G401.6 (cell line): ENCODE results near the gene IGFLR1.
"Not testable (repeated sequence)": the region's sequence is repeated elsewhere in the genome, so short reads cannot be mapped to it uniquely, and the experiment has no call there.

Experiments used
- FAIRE-seq: peaks from 2 replicates; lab custom pipeline; 2012; peaks lifted over from hg19 to GRCh38; lab: Jason Lieb, UNC

IGFLR1 gene

DNA sequence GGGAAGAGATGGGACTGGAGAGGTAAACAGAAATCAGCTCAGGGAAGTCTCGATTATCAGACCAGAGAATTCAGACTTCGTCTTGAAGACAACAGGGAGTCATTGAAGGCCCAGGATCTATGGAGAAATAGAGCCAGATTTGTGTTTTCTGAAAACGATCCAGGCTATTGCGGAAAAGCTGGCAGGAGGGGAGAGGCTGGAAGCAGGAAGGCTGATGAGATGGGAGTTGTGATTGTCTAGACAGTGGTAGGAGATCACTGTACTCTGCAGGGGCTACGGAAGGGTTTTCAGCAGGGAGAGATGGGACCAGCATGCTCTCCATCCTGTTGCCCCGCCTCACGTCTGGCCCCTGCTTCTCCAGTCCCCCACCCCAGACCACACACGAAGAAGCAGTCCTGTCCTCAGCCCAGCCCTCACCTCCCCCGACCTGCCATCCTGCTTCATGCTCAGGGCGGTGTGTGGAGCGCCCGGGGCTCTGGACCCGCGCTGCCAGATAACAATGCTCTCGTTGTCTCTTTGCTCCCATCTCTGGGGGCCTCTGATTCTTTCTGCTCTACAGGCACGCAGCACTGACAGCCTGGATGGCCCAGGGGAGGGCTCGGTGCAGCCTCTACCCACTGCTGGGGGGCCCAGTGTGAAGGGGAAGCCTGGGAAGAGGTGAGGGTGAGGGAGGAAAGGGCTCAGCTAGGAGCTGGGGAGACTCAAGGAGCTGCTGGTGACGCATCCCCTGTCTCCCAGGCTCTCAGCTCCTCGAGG, 35.0 kb upstream of the IGFLR1 start:
- FAIRE-seq = no peak

DNA sequence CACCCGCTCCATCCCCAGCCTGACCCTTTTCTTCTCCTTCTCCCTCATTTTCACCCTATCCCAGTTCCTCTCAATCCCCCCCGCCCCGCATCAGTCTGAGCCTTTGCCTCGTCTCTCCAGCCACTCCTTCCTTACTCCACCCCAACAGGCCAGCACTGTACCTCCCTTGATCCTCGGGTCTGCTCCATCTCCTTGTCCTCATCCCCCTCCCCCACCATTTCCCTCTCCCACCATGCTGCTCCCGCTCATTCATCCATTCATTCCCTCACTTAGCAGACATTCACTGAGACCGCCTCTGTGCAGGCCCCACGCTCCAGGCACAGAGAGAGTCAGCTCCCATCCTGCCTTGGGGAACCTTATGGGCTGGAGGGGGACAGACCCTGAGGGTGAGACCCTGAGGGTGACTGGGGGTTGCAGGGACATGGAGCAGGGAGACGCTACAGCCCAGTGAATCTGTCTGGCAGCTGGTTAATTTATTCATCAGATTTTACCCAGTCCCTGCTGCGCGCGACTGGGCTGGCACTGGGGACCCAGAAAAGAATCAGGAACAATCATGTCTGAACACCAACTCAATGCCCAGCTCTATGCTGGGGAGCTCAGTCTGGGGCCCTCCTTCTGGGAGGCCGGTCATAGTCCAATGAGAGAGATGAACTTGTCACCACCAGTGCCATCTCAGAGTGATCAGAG, 34.0 kb upstream of the IGFLR1 start:
- FAIRE-seq = no peak

DNA sequence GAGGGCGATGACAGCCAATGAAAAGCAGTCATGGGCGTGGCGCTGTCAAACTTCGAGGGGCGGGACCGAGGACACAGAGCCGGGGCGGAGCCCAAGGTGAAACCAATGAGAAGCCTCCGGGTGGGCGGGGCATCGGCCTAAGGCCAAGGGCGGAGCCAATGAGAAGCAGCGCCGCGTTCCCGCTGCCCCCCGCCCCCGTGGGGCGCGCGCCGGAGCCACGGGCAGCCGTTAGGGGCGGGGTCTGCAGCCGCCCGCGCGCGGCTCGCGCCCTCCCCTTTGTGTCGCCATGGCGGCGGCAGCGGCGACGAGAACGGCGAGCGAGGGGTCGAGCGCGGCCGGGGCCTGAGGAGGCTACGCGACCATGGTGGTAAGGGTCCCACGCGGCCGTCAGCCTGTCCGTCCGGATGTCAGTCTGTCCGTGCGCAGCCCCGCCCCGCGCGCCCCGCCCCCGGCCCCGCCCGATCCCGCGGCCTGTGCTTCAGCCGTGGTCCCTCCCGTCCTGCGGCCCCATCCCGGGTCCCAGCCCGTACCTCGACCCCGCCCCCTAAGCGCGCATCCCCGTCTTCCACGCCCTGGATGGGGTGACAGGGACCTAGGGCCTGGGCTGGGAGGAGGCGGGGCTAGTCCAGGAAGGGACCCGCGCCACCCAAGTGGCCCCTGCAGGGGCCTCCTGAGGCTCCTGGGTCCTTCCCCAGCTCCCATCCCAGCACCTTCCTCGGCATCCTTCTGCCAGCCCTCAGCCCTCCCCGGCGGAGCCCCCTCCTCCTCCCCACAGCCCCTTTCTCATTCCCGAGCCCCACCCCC, 33.2 kb upstream of the IGFLR1 start, which contains the start of gene ARHGAP33:
Gene ARHGAP33, plus strand, starts transcription at position 267 of the 804 bp plus-strand sequence. Its CDS starts 95 bp downstream, at position 362.
- peak; percentile 96 for FAIRE-seq

DNA sequence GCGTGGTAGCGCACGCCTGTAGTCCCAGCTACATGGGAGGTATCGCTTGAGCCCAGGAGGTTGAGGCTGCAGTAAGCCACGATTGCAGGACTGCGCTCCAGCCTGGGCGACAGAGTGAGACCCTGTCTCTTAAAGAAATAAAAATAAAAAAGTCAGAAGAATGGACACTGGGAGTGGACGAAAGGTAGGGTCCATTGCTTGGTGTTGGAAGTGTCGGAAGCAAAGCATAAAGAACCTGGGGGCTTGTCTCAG, 32.7 kb upstream of the IGFLR1 start:
- no peak for FAIRE-seq

- no peak for FAIRE-seq
Observed at GRCh38 chr19:35774274-35775045, 32.2 kb upstream of the IGFLR1 start.

- FAIRE-seq = no peak
Observed at GRCh38 chr19:35773020-35773806, 31.0 kb upstream of the IGFLR1 start.

GRCh38 chr19:35772362-35772761, 30.1 kb upstream of the IGFLR1 start:
- FAIRE-seq = not testable (repeated sequence)

DNA sequence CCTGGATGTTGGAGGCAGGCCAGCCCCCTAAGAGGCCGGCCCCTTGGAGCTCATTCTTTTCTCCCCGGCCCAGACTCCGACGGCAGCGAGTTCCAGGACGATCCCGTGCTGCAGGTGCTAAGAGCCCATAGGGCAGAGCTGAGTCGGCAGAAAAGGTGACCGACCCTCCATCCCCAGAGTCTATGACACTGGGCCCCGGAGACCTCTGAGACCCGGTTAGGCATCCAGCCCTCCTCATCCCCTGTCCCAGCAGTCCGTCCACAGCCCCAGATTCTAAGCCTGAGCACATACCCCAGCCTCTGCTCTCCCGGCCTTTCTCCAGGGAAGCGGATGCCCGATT, 25.8 kb upstream of the IGFLR1 start:
- FAIRE-seq = no peak

DNA sequence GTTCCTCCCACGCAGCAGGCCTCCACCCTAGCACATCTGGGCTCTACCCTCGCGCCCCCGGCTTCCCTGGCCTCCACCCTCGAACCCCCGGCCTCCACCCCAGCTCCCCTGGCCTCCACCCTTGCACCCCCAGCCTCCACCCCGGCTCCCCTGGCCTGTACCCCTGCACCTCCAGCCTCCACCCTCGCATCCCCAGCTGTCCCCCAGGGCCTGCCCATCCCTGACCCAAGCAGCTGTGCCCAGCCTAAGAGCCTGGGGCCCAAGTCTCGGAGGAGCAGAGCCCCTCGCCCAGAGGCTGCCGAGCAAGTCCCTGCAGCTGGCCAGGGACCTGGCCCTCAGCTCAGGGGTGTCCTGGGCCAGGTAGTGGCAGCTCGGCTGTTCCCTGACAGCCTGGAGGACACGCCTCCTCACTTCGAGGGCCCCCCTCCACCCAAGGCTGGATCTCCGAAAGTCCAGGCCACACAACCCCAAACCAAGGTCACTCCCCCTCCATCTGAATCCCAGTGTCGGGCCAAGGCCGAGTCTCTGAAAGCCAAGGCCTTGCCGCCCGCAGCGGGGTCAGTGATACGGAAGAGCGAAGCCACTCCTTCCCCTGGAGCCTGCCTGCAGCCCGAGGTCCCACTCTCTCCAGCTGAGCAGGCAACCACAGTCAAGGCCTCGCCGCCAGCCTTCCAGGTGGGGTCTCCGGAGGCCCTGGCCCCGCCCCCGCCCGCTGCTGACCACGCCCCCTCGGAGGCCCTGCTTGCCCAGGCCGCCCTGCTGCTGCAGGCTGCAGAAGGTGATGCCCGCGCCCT, 25.2 kb upstream of the IGFLR1 start:
- no peak for FAIRE-seq

DNA sequence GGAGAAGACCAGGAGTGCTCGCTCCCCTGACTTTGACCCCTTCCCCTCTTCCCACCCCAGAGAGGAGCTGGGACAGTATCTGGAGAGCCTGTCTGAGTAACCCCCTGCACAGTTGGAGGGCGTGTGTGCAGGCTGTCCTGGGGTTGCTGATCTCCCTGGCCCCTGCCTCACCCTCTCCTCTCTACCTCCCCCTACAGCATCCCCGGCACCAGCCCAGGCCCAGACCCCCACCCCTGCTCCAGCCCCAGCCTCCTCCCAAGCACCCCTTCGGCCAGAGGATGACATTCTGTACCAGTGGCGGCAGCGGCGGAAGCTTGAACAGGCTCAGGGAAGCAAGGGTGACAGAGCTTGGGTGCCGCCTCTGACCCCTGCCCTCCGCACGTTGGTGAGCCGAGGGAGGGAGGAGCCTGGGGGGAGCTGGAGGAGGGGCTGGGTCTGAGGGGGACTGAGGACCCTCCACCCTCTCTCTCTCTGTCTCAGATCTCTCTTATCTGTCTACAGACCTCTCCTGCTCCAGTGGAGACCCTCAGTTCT, 24.4 kb upstream of the IGFLR1 start:
- FAIRE-seq = no peak

- no peak for FAIRE-seq
Observed at GRCh38 chr19:35764432-35765315, 22.4 kb upstream of the IGFLR1 start.

DNA sequence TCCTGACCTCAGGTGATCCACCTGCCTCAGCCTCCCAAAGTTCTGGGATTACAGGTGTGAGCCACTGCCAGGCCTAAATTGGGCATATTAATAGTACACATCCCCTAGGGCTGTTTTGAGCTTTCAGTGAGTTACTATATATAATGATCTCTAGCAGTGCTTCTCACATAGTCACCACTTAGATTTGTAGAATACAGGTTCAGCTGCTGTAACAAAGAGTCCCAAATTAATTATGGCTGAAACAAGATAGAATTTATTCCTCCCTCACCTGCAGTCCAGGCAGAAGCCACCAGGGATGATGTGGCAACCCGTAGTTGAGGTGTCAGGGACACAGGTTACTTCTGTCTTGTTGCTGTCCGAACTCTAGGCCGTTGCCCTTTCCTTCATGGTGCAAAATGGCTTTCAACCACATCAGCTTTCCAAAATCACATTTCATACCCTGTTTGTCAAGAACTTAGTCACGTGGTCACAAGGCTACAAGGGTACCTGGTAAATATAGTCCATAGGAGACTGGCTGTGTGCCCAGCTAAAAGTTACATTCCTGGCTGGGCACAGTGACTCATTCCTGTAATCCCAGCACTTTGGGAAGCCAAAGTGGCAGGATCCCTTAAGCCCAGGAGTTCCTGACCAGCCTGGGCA, 18.6 kb upstream of the IGFLR1 start:
- FAIRE-seq = no peak

- FAIRE-seq = no peak
Observed at GRCh38 chr19:35759697-35760096, 17.4 kb upstream of the IGFLR1 start.

DNA sequence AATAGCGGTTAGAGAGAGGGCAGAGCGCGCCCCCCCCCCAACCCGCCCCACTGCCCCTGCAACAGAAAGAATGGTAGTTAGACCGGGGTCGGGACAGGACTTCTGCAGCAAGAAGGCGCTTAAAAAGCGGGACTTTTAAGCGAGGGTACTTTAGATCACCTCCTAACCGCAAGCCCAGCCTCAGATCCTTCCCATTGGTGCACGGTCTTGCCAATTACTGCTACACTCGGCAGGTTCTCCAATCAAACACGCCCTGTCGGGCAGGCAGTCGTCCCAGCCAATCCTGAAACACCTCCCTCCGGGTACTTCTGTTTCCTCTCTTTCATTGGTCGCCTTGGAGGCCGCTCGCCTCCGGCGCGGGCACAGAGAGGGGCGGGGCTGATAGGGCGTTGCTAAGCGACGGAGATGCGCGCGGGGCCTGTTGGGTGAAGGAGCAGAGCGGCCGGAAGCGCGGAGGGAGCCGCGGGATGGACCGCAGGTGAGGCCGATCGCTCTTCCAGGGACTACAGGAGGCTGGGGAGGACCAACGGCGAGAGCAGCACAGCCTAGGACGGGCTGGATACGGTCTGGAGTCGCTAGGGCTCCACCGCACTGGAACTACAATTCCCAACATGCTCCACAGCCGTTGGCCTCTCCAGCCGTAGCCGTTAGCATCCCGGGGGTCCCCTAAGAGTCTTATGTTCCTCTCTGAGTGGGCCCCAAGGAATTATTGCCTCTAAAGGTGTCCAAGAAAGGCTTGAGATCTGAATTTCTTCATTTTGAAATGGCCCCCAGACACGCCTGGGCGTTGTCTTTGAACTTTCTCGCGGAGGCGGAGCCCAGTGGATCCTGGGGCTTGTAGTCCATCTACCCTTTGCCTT, 15.7 kb upstream of the IGFLR1 start, which contains the start of gene PROSER3:
Gene PROSER3, plus strand, starts transcription at position 428 of the 860 bp plus-strand sequence. Its CDS starts 40 bp downstream, at position 468.
- peak; percentile 99 for FAIRE-seq

DNA sequence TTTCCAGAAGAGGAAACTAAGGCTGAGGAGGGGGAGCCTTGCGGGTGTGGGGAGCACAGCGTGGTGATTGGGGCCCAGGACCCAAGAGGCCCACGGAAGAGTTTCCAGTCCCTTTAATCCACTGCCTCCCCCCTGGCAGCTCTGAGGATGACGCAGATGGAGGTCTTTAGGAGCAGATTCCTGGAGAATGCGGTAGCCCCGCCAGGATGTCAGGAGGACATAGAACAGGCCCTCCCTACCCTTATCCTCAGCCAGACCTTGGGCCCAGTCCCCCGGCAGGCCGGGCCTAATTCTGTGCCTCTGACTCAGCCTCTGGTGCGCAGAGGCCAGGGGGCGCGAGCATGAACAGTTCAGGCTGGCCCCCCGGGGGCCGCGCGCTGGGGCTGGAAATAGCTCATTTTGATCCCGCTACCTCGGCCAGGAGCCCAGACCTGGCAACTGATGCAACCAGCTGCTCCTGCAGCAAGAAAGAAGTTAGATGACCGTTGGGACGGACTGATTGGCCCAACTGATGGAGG, 15.0 kb upstream of the IGFLR1 start:
- peak; percentile 15 for FAIRE-seq

DNA sequence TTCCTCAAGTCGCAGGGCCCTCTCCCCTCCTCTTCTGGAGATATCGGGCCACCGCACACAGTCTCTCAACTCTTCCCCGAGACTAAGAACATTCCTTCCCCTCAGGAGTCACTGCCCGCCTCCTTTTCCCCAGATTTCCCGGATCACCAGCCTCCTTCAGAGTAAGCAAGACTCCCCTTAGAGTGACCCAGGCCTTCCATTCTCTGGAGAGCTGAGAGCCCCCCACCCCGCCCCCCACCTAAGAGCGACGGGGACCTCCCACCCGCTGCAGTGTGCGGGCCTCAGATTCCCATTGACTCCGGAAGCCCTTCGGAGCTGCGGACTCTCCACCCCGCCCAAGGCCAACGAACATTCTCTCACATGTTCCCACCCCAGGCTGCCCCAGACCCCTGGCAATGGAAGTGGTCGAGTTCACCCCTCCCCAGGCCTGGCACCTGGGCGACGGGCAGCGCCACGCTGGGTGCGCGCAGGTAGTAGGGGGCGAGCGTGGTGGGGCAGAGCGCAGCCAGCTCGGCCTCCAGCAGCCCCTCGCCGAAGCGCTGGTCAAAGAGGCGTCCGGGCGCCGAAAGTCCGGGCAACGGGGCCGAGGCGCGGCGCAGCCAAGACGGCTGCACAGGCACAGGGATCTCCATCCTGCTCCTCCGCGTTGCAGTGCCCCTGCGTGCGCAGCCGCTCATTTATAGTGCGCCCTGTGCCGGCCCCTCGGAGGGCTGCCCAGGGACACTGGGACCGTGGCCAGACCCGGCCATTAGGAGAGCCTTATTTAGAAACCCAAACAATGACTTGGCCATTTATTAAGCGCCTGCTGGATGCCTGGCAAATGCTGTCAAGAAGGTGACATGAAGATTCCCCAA, 14.4 kb upstream of the IGFLR1 start, which contains the start of gene HSPB6:
Gene HSPB6, minus strand, starts transcription at position 653 of the 854 bp plus-strand sequence. Its CDS starts 21 bp downstream, at position 632.
- FAIRE-seq = no peak
